ENCODE measurements around the gene BRPF1.
A peak's percentile ranks its signal among the peaks of the same experiment; 100 is the strongest.

BRPF1 gene

GRCh38 chr3:9787714-9788113 lies 56.2 kb downstream of the BRPF1 start:
- no peak for DNase-seq (ENCODE audit: low spot score)
- in situ Hi-C loops (cut with MboI; ENCODE audit: low pct_unique_long_range_greater_than_20kb, low sequenced_read_pairs, unreplicated experiment), result no loop called here
- no peak for TF ChIP-seq CTCF (IDR thresholded peaks at IDR 0.05; ENCODE audit: extremely low read depth, insufficient read depth, missing control alignments)

GRCh38 chr3:9791127-9791526 lies 59.6 kb downstream of the BRPF1 start:
- TF ChIP-seq CTCF (IDR thresholded peaks at IDR 0.05; ENCODE audit: extremely low read depth, insufficient read depth, missing control alignments), result no peak
- in situ Hi-C loops (cut with MboI; ENCODE audit: low pct_unique_long_range_greater_than_20kb, low sequenced_read_pairs, unreplicated experiment), result no loop called here
- no peak for DNase-seq (ENCODE audit: low spot score)

GRCh38 chr3:9791790-9792404 lies 60.4 kb downstream of the BRPF1 start:
- no peak for DNase-seq (ENCODE audit: low spot score)
- no peak for TF ChIP-seq CTCF (IDR thresholded peaks at IDR 0.05; ENCODE audit: extremely low read depth, insufficient read depth, missing control alignments)
- in situ Hi-C loops (cut with MboI; ENCODE audit: low pct_unique_long_range_greater_than_20kb, low sequenced_read_pairs, unreplicated experiment), result no loop called here

GRCh38 chr3:9792405-9793160 lies 61.0 kb downstream of the BRPF1 start, which contains the start of the genes ARPC4 and TADA3:
TSS of gene ARPC4 (plus strand) at chr3:9793082. CDS start at chr3:9793122, 40 bp downstream.
TSS of gene TADA3 (minus strand) at chr3:9792473. CDS start at chr3:9791466, 1,007 bp downstream.
- in situ Hi-C loops (cut with MboI; ENCODE audit: low pct_unique_long_range_greater_than_20kb, low sequenced_read_pairs, unreplicated experiment), result no loop called here
- TF ChIP-seq CTCF (IDR thresholded peaks at IDR 0.05; ENCODE audit: extremely low read depth, insufficient read depth, missing control alignments), result no peak

GRCh38 chr3:9793161-9793781 lies 61.7 kb downstream of the BRPF1 start:
- no peak for DNase-seq (ENCODE audit: low spot score)
- in situ Hi-C loops (cut with MboI; ENCODE audit: low pct_unique_long_range_greater_than_20kb, low sequenced_read_pairs, unreplicated experiment), result no loop called here
- TF ChIP-seq CTCF (IDR thresholded peaks at IDR 0.05; ENCODE audit: extremely low read depth, insufficient read depth, missing control alignments), result no peak

More at GRCh38 chr3:9792405-9793160, 61.0 kb downstream of the BRPF1 start, which contains the start of the genes ARPC4 and TADA3:
- peak; percentile 93 for DNase-seq (ENCODE audit: low spot score)

- DNase-seq (ENCODE audit: low spot score), result no peak
- in situ Hi-C loops (cut with MboI; ENCODE audit: low pct_unique_long_range_greater_than_20kb, low sequenced_read_pairs, unreplicated experiment), result no loop called here
- no peak for TF ChIP-seq CTCF (IDR thresholded peaks at IDR 0.05; ENCODE audit: extremely low read depth, insufficient read depth, missing control alignments)
These were observed 62.9 kb downstream of the BRPF1 start for GRCh38 chr3:9794400-9794799.
